ENCODE data around the gene WNT9B. TPM values are rescaled to one million over a fixed set of nuclear protein-coding genes. Genes with fewer than 3 reads are reported as not detected.

The WNT9B gene
- polyA plus RNA-seq, 1 donor from 2014 or later: not detected

GRCh38 chr17:46894476-46895151 is 43.2 kb downstream of the WNT9B start:
- TF ChIP-seq EP300 (conservative IDR thresholded peaks at IDR 0.05; ENCODE audit: poor library complexity, severe bottlenecking): no peak
- TF ChIP-seq POLR2AphosphoS5 (IDR thresholded peaks at IDR 0.05): no peak
- TF ChIP-seq REST (IDR thresholded peaks at IDR 0.05; ENCODE audit: borderline replicate concordance): no peak
- no peak for TF ChIP-seq MXI1 (conservative IDR thresholded peaks at IDR 0.05; ENCODE audit: poor library complexity, severe bottlenecking)
- no peak for TF ChIP-seq CTCF (IDR thresholded peaks at IDR 0.05; ENCODE audit: poor library complexity, severe bottlenecking)
- Histone ChIP-seq H3K27me3 (ENCODE audit: insufficient read depth, low read depth, low read length) (no peaks in the 10 kb centered on the region), H3K9me3 (ENCODE audit: low read length) (no peaks in the 10 kb centered on the region), H3K9me2 (ENCODE audit: insufficient read depth, low read length) (no peaks in the 10 kb centered on the region), H2AFZ (ENCODE audit: low read depth, low read length) (no peak overlapping the region), H3K36me3 (ENCODE audit: insufficient read depth, low read length) (no peaks in the 10 kb centered on the region), H3K4me3 (ENCODE audit: low read length) (no peak overlapping the region), H3F3A (ENCODE audit: insufficient read depth, low read length, poor library complexity, severe bottlenecking) (no peaks in the 10 kb centered on the region), H3K27ac (ENCODE audit: low read length) (no peak overlapping the region), H3K9ac (ENCODE audit: low read length) (no peak overlapping the region), H3K4me2 (ENCODE audit: low read length) (no peak overlapping the region), H4K20me1 (ENCODE audit: insufficient read depth) (no peaks in the 10 kb centered on the region), H3K79me2 (replicated peaks; ENCODE audit: insufficient read depth, low read length) (no peaks in the 10 kb centered on the region)

GRCh38 chr17:46895171-46895570 is 43.8 kb downstream of the WNT9B start:
- no peaks in the 10 kb centered on the region for H3K9me2 ChIP-seq (ENCODE audit: insufficient read depth, low read length)
- H3F3A ChIP-seq (ENCODE audit: insufficient read depth, low read length, poor library complexity, severe bottlenecking): no peaks in the 10 kb centered on the region
- no peaks in the 10 kb centered on the region for H3K27me3 ChIP-seq (ENCODE audit: insufficient read depth, low read depth, low read length)
- H4K20me1 ChIP-seq (ENCODE audit: insufficient read depth): no peaks in the 10 kb centered on the region
- H3K79me2 ChIP-seq (replicated peaks; ENCODE audit: insufficient read depth, low read length): no peaks in the 10 kb centered on the region
- no peak overlapping the region for H2AFZ ChIP-seq (ENCODE audit: low read depth, low read length)
- H3K9ac ChIP-seq (ENCODE audit: low read length): no peak overlapping the region
- no peak overlapping the region for H3K27ac ChIP-seq (ENCODE audit: low read length)
- no peaks in the 10 kb centered on the region for H3K9me3 ChIP-seq (ENCODE audit: low read length)
- TF ChIP-seq EP300 (conservative IDR thresholded peaks at IDR 0.05; ENCODE audit: poor library complexity, severe bottlenecking): no peak
- TF ChIP-seq SMC3 (conservative IDR thresholded peaks at IDR 0.05; ENCODE audit: poor library complexity): no peak
- no peak for TF ChIP-seq REST (IDR thresholded peaks at IDR 0.05; ENCODE audit: borderline replicate concordance)
- no peak for TF ChIP-seq MXI1 (conservative IDR thresholded peaks at IDR 0.05; ENCODE audit: poor library complexity, severe bottlenecking)
- no peak for TF ChIP-seq POLR2AphosphoS5 (IDR thresholded peaks at IDR 0.05)
- no peak for TF ChIP-seq RAD21 (conservative IDR thresholded peaks at IDR 0.05)
- no peak for TF ChIP-seq TAF1 (IDR thresholded peaks at IDR 0.05; ENCODE audit: low read depth)
- no peak for TF ChIP-seq EZH2 (IDR thresholded peaks at IDR 0.05; ENCODE audit: borderline replicate concordance, insufficient read depth, low read length, poor library complexity, severe bottlenecking)
- no peak for TF ChIP-seq CTCF (IDR thresholded peaks at IDR 0.05; ENCODE audit: poor library complexity, severe bottlenecking)
- H3K36me3 ChIP-seq (ENCODE audit: insufficient read depth, low read length): no peaks in the 10 kb centered on the region
- H3K4me3 ChIP-seq (ENCODE audit: low read length): no peak overlapping the region
- no peak overlapping the region for H3K4me2 ChIP-seq (ENCODE audit: low read length)
